IPS-15b (cell line): ENCODE data around the gene BACE2.
"Not testable (repeated sequence)": the region's sequence is repeated elsewhere in the genome, so short reads cannot be mapped to it uniquely, and the experiment has no call there.

Experiments
- H3K27me3 ChIP-seq: one replicate; pipeline ENCODE4 v1.6.1; 2013; ENCODE audit warnings: low read length; ENCODE audit not compliant: control insufficient read depth, insufficient read depth
- H3K36me3 ChIP-seq: one replicate; pipeline ENCODE4 v1.6.1; 2013; ENCODE audit warnings: low read length; ENCODE audit not compliant: control insufficient read depth, insufficient read depth
- H3K4me1 ChIP-seq: one replicate; pipeline ENCODE4 v1.6.1; 2013; ENCODE audit warnings: mild to moderate bottlenecking, low read length; ENCODE audit not compliant: control insufficient read depth, insufficient read depth
- H3K4me3 ChIP-seq: one replicate; pipeline ENCODE4 v1.5.1; 2013; ENCODE audit warnings: low read depth, low read length
- H3K9ac ChIP-seq: one replicate; pipeline ENCODE4 v1.6.1; 2013; ENCODE audit warnings: low read depth, mild to moderate bottlenecking, low read length
- H3K9me3 ChIP-seq: one replicate; pipeline ENCODE4 v1.6.1; 2013; ENCODE audit warnings: mild to moderate bottlenecking, low read length; ENCODE audit not compliant: control insufficient read depth, insufficient read depth

Gene BACE2

DNA sequence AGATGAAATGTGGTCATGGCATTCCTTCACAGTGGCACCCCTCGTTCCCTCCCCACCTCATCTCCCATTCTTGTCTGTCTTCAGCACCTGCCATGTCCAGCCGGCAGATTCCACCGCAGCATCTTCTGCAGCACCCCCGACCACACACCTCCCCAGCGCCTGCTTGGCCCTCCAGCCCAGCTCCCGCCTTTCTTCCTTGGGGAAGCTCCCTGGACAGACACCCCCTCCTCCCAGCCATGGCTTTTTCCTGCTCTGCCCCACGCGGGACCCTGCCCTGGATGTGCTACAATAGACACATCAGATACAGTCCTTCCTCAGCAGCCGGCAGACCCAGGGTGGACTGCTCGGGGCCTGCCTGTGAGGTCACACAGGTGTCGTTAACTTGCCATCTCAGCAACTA lies 81.5 kb downstream of the BACE2 start:
- no peaks in the 10 kb centered on the region for H3K4me1 ChIP-seq
- H3K4me3 ChIP-seq, result no peak overlapping the region
- no peaks in the 10 kb centered on the region for H3K36me3 ChIP-seq
- H3K27me3 ChIP-seq, result no peaks in the 10 kb centered on the region
- no peaks in the 10 kb centered on the region for H3K9me3 ChIP-seq
- no peak overlapping the region for H3K9ac ChIP-seq

DNA sequence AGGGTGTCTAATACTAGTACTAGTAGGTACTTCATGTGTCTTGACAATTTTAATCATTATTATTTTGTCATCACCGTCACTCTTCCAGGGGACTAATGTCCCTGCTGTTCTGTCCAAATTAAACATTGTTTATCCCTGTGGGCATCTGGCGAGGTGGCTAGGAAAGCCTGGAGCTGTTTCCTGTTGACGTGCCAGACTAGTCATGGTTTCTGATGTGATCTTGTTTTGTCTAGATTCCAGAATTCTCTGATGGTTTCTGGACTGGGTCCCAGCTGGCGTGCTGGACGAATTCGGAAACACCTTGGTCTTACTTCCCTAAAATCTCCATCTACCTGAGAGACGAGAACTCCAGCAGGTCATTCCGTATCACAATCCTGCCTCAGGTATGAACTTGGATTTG lies 82.6 kb downstream of the BACE2 start:
- Histone ChIP-seq H3K4me3 (no peak overlapping the region), H3K9me3 (no peaks in the 10 kb centered on the region), H3K9ac (no peak overlapping the region), H3K4me1 (no peaks in the 10 kb centered on the region), H3K27me3 (no peaks in the 10 kb centered on the region), H3K36me3 (no peaks in the 10 kb centered on the region)

DNA sequence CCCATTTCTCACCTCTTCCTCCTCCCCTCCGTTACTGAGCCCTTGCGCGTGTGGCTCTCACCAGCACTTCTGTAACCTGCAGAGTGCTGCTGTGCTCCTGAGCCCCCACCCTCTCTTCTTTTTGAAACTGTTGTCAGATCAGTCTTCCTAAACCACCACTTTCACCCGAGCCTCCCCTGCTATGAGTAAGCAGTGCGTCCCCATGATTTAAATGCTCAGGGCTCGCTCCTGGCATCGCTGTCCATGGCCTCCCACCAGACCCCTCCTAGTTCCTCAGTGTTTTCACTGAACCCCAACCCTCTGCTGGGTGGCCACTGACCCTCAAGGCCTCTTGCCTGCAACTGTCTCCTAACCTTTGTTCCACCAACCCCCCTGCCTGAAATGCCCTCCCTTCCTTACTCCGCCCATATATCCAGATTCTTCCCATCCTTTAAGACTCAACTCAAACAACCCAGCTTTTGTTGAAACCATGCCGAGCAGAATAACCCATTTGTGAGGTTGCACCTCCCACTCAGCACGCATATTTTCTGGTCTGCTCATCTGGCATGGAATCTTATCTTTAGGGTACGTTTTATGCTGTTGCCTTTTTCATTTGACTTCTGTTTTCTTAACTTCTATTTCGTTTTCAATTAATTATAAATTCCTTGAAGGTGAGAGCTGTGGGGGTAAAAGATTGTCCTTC lies 84.1 kb downstream of the BACE2 start:
- Histone ChIP-seq H3K36me3 (no peaks in the 10 kb centered on the region), H3K4me1 (no peaks in the 10 kb centered on the region), H3K27me3 (no peaks in the 10 kb centered on the region), H3K9me3 (no peaks in the 10 kb centered on the region), H3K4me3 (no peak overlapping the region), H3K9ac (no peak overlapping the region)

DNA sequence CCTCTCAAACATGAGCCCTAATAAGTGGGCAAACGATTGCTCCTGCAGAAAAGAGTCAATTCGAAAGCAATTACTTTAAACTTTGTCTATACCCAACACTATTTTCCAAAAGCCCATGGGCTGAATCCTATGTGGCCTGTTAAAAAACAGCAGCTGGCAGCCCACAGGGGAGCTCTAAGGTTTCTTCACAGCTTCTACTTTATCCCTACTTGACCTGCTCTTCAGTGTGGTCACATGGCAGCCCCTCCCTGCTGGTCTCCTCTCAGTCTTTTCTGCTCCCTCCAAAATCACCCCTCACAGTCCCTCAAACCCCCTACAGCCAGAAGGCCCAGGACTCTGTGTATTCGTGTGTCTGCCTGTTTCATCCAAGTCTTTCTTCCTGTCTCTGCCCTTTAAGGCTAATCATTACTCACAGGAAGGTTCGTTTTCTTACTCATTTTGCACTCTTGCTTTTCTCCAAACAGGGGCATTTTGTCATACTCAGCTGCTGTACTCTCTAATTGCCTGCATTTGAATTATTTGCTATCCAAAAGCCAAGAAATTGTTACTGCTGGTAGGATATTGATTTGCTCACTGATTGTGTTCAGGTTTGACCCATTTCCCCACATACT lies 86.2 kb downstream of the BACE2 start:
- H3K4me3 ChIP-seq, result no peak overlapping the region
- H3K4me1 ChIP-seq, result no peaks in the 10 kb centered on the region

DNA sequence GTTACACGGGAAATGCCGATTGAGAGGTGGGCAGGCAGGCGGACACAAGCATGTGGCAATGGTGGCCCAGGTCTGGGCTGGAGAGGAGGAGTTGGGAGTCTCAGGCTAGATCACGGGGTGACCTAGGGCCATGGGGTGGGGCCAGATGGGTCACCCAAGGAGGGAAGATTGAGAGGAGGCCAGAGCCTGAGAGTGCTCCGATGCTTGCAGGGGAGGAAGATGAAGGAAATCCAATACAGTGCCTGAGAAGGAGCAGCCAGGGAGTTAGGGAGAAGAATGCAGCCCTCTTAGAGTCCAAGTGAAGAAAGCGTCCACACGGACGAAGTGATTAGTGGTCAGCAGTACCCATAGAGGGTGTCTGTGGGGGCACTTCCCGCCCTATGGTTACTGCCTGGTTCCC lies 87.2 kb downstream of the BACE2 start:
- Histone ChIP-seq H3K4me1 (no peaks in the 10 kb centered on the region), H3K9ac (no peak overlapping the region), H3K36me3 (no peaks in the 10 kb centered on the region), H3K4me3 (no peak overlapping the region), H3K9me3 (no peaks in the 10 kb centered on the region), H3K27me3 (no peaks in the 10 kb centered on the region)

More for the DNA sequence above, 86.2 kb downstream of the BACE2 start:
- no peak overlapping the region for H3K9ac ChIP-seq
- no peaks in the 10 kb centered on the region for H3K9me3 ChIP-seq
- no peaks in the 10 kb centered on the region for H3K36me3 ChIP-seq
- no peaks in the 10 kb centered on the region for H3K27me3 ChIP-seq

DNA sequence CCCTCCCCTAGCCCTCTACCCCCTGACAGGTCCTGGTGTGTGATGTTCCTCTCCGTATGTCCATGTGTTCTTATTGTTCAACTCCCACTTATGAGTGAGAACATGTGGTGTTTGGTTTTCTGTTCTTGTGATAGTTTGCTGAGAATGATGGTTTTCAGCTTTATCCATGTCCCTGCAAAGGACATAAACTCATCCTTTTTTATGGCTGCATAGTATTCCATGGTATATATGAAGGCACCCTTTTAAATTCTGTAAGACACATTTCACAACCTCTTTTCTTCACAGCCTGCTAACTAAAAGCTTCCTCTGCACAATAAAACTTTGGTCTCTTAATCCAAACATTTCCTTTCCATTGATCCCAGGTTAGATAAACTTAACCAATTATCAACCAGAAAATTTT lies 88.3 kb downstream of the BACE2 start:
- not testable (repeated sequence) for H3K4me3 ChIP-seq, H3K9ac ChIP-seq, H3K4me1 ChIP-seq, H3K36me3 ChIP-seq, H3K27me3 ChIP-seq, H3K9me3 ChIP-seq

DNA sequence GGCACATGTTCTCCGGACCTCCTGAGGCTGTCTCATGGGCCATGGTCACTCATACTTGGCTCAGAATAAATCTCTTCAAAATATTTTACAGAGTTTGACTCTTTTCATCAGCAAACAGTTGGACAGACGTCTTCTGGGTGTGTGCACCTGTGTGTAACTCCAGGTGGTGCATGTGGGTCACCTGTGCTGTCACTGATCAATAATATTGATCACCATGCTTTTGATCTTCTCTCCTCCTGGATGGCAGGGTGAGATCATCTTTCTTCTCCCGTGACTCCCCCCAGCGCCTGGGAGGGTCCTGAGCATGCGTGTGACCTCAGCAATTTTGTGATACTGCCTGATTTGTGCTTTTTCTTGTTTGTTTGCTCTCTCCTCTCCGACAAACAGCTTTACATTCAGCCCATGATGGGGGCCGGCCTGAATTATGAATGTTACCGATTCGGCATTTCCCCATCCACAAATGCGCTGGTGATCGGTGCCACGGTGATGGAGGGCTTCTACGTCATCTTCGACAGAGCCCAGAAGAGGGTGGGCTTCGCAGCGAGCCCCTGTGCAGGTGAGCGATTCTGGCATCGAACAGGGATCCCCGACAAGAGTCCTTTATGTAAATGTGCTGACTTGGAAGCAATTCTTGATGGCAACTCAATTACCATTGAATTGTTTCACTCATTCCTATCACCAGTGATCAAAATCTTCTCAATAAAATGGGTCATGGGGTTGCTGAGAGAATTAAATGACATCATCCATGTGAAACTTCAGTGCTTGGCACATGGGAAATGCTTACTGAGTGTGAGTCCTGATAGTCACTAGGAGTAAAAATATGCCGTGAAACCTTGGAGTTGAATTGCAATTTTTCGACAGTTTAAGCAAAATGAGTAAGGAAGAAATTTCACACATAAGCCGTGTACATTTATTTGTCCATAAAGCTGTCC lies 89.1 kb downstream of the BACE2 start:
- Histone ChIP-seq H3K4me3 (no peak overlapping the region), H3K9me3 (no peaks in the 10 kb centered on the region), H3K36me3 (no peaks in the 10 kb centered on the region), H3K4me1 (no peaks in the 10 kb centered on the region), H3K27me3 (no peaks in the 10 kb centered on the region), H3K9ac (no peak overlapping the region)

DNA sequence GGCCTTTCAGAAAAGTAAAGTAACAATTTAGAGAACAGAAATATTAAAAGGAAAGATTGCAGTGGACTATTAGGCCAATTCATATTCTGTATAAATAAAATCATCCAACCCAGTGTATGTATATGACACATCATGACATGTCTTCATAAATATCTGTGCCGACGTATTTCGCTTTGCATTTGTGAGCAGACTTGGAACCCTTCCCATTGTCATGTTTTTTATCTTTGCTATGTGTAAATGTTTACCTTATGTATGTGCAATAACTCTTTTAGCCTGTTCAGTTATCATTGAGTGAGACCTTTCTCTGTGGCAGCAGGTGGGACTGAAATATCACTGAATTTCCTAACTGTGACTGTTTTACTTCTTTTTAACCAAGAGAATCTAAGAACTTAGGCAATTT lies 90.7 kb downstream of the BACE2 start:
- no peaks in the 10 kb centered on the region for H3K9me3 ChIP-seq
- no peaks in the 10 kb centered on the region for H3K27me3 ChIP-seq
- no peak overlapping the region for H3K9ac ChIP-seq
- H3K4me3 ChIP-seq, result no peak overlapping the region
- no peaks in the 10 kb centered on the region for H3K4me1 ChIP-seq
- H3K36me3 ChIP-seq, result no peaks in the 10 kb centered on the region

DNA sequence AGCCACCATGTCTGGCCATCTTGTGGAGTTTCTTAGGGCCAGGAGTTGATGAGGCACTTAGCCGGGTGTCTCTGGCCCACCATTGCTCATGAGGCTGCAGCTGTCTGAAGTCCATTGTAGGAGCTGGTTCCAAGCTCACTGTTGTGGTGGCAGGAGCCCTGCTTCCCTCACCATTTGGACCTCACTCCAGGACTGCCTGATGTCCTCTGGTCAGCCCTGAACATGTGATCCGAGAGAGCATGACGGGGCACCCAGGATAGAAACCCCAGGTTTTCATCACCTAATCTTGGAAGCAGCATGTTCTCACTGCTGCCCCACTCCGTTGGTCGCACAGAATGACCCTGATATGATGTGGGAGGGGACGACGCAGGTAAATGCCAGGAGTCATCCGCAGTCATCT lies 92.5 kb downstream of the BACE2 start:
- H3K4me1 ChIP-seq, result no peaks in the 10 kb centered on the region
- no peak overlapping the region for H3K9ac ChIP-seq
- no peaks in the 10 kb centered on the region for H3K36me3 ChIP-seq
- no peaks in the 10 kb centered on the region for H3K9me3 ChIP-seq
- H3K27me3 ChIP-seq, result no peaks in the 10 kb centered on the region
- H3K4me3 ChIP-seq, result no peak overlapping the region

DNA sequence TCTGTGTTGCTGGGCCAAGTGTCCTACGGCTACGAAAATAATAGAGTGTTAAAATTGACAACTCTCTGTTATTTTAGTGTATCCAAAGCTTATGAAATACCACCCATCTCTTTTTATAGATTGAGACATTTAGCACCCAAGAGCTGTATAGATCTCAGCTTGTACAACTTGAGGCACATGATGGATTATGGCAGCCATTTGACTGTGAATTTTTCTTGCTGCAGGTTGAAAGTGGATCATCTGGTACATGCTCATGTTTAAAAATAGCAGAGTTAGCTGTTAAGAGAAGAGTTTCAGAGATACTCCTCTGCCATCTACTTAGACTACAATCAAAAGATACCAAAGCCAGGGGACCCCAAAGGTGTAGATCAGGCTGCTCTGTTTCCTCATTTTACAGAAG lies 99.4 kb downstream of the BACE2 start:
- Histone ChIP-seq H3K9me3 (no peaks in the 10 kb centered on the region), H3K4me1 (no peaks in the 10 kb centered on the region), H3K4me3 (no peak overlapping the region), H3K36me3 (no peaks in the 10 kb centered on the region), H3K27me3 (no peaks in the 10 kb centered on the region), H3K9ac (no peak overlapping the region)

DNA sequence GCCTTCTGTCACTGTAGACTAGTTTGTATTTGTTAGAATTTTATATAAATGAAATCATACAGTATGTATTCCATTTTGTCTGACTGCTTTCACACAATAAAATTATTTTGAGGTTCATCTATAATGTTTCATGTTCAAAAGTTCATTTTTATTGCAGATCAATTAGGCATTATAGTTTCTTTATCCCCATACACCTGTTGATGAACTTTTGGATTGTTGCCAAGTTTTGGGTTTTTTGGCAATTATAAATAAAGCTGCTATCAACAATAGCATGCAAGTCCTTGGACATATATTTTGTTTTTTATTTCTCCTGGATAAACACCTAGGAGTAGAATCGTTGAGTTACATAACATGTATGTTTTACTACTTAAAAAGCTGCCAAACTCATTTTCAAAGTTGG lies 101.6 kb downstream of the BACE2 start:
- Histone ChIP-seq H3K4me1 (no peaks in the 10 kb centered on the region), H3K27me3 (no peaks in the 10 kb centered on the region), H3K36me3 (no peaks in the 10 kb centered on the region), H3K4me3 (no peak overlapping the region), H3K9ac (no peak overlapping the region), H3K9me3 (no peaks in the 10 kb centered on the region)

DNA sequence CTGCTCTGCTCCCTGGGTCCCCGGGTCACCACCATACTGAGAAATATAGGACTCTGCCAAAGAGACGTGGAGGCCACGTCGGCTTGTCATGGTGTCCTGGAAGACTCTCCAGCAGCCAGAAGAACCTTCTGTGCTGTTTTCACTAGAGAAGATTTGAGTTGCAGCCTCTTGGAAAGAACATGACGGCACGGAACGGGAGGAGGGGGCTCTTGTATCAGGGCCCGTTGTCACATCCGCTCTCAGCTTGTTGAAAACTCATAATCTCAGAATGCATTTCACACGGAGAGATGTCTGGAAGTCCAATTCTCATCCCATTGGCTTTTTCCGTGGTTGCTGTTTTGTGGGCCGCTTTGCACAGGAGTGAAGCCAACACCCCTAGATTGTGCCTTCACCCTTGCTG lies 109.2 kb downstream of the BACE2 start:
- Histone ChIP-seq H3K9me3 (no peaks in the 10 kb centered on the region), H3K4me1 (no peaks in the 10 kb centered on the region), H3K9ac (no peak overlapping the region), H3K4me3 (no peak overlapping the region), H3K36me3 (no peaks in the 10 kb centered on the region), H3K27me3 (no peaks in the 10 kb centered on the region)
